Gastroesophageal sphincter (tissue), 3 donors: Measurements from ENCODE around the gene C4B.
"Not testable (repeated sequence)": the region's sequence is repeated elsewhere in the genome, so short reads cannot be mapped to it uniquely, and the experiment has no call there.

Experiments
- CTCF ChIP-seq, 4 experiments: fragments of 200-600 bp in 2 of 4; fragments of 450-650 bp in 2 of 4; sonication (generic) in 1 of 4; IDR thresholded peaks; one replicate each; pipeline ENCODE4 v1.5.1; 2017 to 2019; ENCODE audit warnings: antibody characterized with exemption in 4 of 4, mild to moderate bottlenecking in 2 of 4, moderate library complexity in 2 of 4
- EP300 ChIP-seq: sonication (generic); formaldehyde crosslinking; IDR thresholded peaks from one replicate; pipeline ENCODE4 v1.6.1; 2017; ENCODE audit warnings: antibody characterized with exemption, mild to moderate bottlenecking
- POLR2A ChIP-seq, 2 donors: fragments of 450-650 bp; IDR thresholded peaks; one replicate each; pipeline ENCODE4 v1.6.1; 2017; ENCODE audit warnings: antibody characterized with exemption in 2 of 2, mild to moderate bottlenecking in 2 of 2, moderate library complexity in 1 of 2
- POLR2AphosphoS5 ChIP-seq: sonication (generic); formaldehyde crosslinking; IDR thresholded peaks from one replicate; pipeline ENCODE4 v1.6.1; 2017; ENCODE audit warnings: antibody characterized with exemption

- TF ChIP-seq CTCF (IDR thresholded peaks at IDR 0.05); POLR2AphosphoS5; POLR2A (IDR thresholded peaks at IDR 0.05); EP300: not testable (repeated sequence)
Measured at GRCh38 chr6:32068315-32068714, 53.7 kb downstream of the C4B start.
